Neural cell (in vitro differentiated cells): ENCODE results near the gene OR10V1. TPM values are rescaled to one million over a fixed set of nuclear protein-coding genes. Genes with fewer than 3 reads are reported as not detected.

Source experiments
- H2AFZ ChIP-seq: fragments of 200-600, 300-800 bp; sonication (generic), shearing (Covaris generic); 2 replicates; pipeline ENCODE4 v1.6.0; 2014; ENCODE audit warnings: low read depth, mild to moderate bottlenecking, antibody characterized with exemption, low read length, moderate library complexity
- H3F3A ChIP-seq: fragments of 200-600 bp; shearing (Covaris generic); 2 replicates; pipeline ENCODE4 v1.6.1; 2016; ENCODE audit warnings: mild to moderate bottlenecking, moderate library complexity, mixed read lengths, antibody characterized with exemption, low read length; ENCODE audit not compliant: insufficient read depth, poor library complexity, severe bottlenecking
- H3K27ac ChIP-seq: fragments of 200-600, 300-800 bp; sonication (generic), shearing (Covaris generic); 2 replicates; pipeline ENCODE4 v1.5.1; 2014; ENCODE audit warnings: mild to moderate bottlenecking, low read length, moderate library complexity
- H3K27me3 ChIP-seq: fragments of 300-800, 200-600 bp; sonication (generic), shearing (Covaris generic); 2 replicates; pipeline ENCODE4 v1.6.0; 2014; ENCODE audit warnings: mild to moderate bottlenecking, low read depth, low read length, moderate library complexity; ENCODE audit not compliant: insufficient read depth
- H3K36me3 ChIP-seq: fragments of 300-800, 200-600 bp; sonication (generic), shearing (Covaris generic); 2 replicates; pipeline ENCODE4 v1.5.1; 2014; ENCODE audit warnings: mild to moderate bottlenecking, antibody characterized with exemption, low read length, moderate library complexity; ENCODE audit not compliant: insufficient read depth
- H3K4me2 ChIP-seq: fragments of 300-800, 200-600 bp; sonication (generic), shearing (Covaris generic); 2 replicates; pipeline ENCODE4 v1.6.0; 2014; ENCODE audit warnings: mild to moderate bottlenecking, low read length
- H3K4me3 ChIP-seq: fragments of 300-800, 200-600 bp; sonication (generic), shearing (Covaris generic); 2 replicates; pipeline ENCODE4 v1.5.1; 2014; ENCODE audit warnings: mild to moderate bottlenecking, low read length, moderate library complexity
- H3K79me2 ChIP-seq: fragments of 200-600 bp; shearing (Covaris generic); replicated peaks from 2 replicates; pipeline ENCODE4 v1.6.0; 2014; ENCODE audit warnings: mild to moderate bottlenecking, low read length, moderate library complexity; ENCODE audit not compliant: insufficient read depth
- H3K9ac ChIP-seq: fragments of 300-800, 200-600 bp; sonication (generic), shearing (Covaris generic); 2 replicates; pipeline ENCODE4 v1.6.1; 2016; ENCODE audit warnings: mild to moderate bottlenecking, low read length, mixed read lengths
- H3K9me2 ChIP-seq: fragments of 200-600 bp; shearing (Covaris generic); 2 replicates; pipeline ENCODE4 v1.6.1; 2016; ENCODE audit warnings: mild to moderate bottlenecking, low read length, mixed read lengths; ENCODE audit not compliant: insufficient read depth
- H3K9me3 ChIP-seq: fragments of 200-600, 300-800 bp; sonication (generic), shearing (Covaris generic); 2 replicates; pipeline ENCODE4 v1.6.1; 2016; ENCODE audit warnings: mild to moderate bottlenecking, mixed run types, low read length, moderate library complexity, mixed read lengths
- H4K20me1 ChIP-seq: fragments of 200-600 bp; shearing (Covaris generic); 2 replicates; pipeline ENCODE4 v1.6.1; 2016; ENCODE audit warnings: mild to moderate bottlenecking, mixed run types; ENCODE audit not compliant: insufficient read depth
- EP300 ChIP-seq: fragments of 450-650 bp; conservative IDR thresholded peaks from 2 replicates; pipeline ENCODE4 v1.6.1; 2014; ENCODE audit warnings: antibody characterized with exemption, mild to moderate bottlenecking, moderate library complexity; ENCODE audit not compliant: poor library complexity, severe bottlenecking
- EZH2 ChIP-seq: fragments of 200-600, 300-800 bp; shearing (Covaris generic), sonication (generic); IDR thresholded peaks from 2 replicates; pipeline ENCODE4 v1.6.1; 2014; ENCODE audit warnings: antibody characterized with exemption, low read length, borderline replicate concordance, mild to moderate bottlenecking; ENCODE audit not compliant: insufficient read depth, poor library complexity, severe bottlenecking
- MXI1 ChIP-seq: fragments of 450-650 bp; conservative IDR thresholded peaks from 2 replicates; pipeline ENCODE4 v1.6.1; 2014; ENCODE audit warnings: antibody characterized with exemption, mild to moderate bottlenecking; ENCODE audit not compliant: poor library complexity, severe bottlenecking
- POLR2AphosphoS5 ChIP-seq: IDR thresholded peaks from 2 replicates; pipeline ENCODE4 v1.6.1; 2012
- RAD21 ChIP-seq: fragments of 450-650 bp; conservative IDR thresholded peaks from 2 replicates; pipeline ENCODE4 v1.6.1; 2014; ENCODE audit warnings: antibody characterized with exemption, mild to moderate bottlenecking, moderate library complexity
- SMC3 ChIP-seq: fragments of 450-650 bp; conservative IDR thresholded peaks from 2 replicates; pipeline ENCODE4 v1.6.1; 2014; ENCODE audit warnings: antibody characterized with exemption, mild to moderate bottlenecking, moderate library complexity; ENCODE audit not compliant: poor library complexity
- TAF1 ChIP-seq: IDR thresholded peaks from 2 replicates; pipeline ENCODE4 v1.6.1; 2012; ENCODE audit warnings: low read depth
- polyA plus RNA-seq: library from polyadenylated mRNA; depleted of rRNA; stranded (reverse); fragments of >200 nt; gene quantifications from 2 replicates; pipeline ENCODE4 v1.2.3, GENCODE V29; 2014
- TF ChIP-seq, protein P1 (sequence below): IDR thresholded peaks from 2 replicates; pipeline ENCODE4 v1.6.1; 2012; ENCODE audit warnings: borderline replicate concordance
- TF ChIP-seq, protein P2 (sequence below): fragments of 450-650 bp; IDR thresholded peaks from 2 replicates; pipeline ENCODE4 v1.5.1; 2014; ENCODE audit warnings: antibody characterized with exemption, mild to moderate bottlenecking, moderate library complexity; ENCODE audit not compliant: poor library complexity, severe bottlenecking

Gene OR10V1
- polyA plus RNA-seq, 1 donor from 2014 or later = not detected

DNA sequence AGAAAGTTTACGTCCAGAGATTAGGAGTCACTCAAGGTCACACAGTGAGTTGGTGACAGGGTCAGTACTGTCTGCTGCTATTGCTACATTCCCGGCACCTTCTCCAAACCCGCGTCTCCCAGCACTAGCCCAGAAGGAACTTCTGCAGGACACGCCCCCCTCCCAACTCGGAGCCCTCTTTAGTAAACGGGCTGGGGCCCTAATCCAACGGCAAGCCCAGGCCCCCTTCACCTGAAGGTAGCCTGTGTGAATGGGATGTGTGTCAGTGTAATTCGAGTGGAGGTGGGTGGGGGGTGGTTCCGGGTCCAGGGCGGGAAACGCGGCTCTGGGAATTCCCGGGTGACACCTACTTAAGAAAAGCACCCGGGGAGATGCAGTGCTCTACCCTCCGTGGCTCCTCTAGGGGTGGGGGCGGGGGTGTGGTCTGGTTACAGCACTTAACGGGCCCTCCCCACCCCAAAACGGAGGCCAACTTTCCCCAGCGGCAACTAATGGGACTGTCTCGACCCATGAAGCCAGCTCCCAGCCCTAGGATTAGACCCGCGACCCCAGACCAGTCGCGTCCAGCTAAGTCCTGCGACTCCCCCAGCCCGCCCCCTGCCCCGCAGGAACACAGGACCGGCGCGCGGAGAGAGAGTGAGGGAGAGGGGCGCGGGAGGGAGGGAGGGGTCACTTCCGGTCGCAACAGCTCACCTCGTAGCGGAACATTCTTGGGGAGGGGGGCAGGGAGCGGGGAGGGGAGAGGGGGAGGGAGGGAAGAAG lies 45.3 kb downstream of the OR10V1 start:
- no peaks in the 10 kb centered on the region for H3K27me3 ChIP-seq
- peak overlapping the region; percentile 73 for H2AFZ ChIP-seq
- H3F3A ChIP-seq = peaks cover 7% of the 10 kb centered on the region
- peak overlapping the region; percentile 93 for H3K4me2 ChIP-seq
- H3K4me3 ChIP-seq = peak overlapping the region; percentile 93
- H3K36me3 ChIP-seq = peaks cover 3% of the 10 kb centered on the region
- TF ChIP-seq SMC3 (no peak), POLR2AphosphoS5 (no peak), RAD21 (no peak), MXI1 (no peak), EP300 (no peak), EZH2 (no peak), TAF1 (no peak)
- TF ChIP-seq, protein P1, sequence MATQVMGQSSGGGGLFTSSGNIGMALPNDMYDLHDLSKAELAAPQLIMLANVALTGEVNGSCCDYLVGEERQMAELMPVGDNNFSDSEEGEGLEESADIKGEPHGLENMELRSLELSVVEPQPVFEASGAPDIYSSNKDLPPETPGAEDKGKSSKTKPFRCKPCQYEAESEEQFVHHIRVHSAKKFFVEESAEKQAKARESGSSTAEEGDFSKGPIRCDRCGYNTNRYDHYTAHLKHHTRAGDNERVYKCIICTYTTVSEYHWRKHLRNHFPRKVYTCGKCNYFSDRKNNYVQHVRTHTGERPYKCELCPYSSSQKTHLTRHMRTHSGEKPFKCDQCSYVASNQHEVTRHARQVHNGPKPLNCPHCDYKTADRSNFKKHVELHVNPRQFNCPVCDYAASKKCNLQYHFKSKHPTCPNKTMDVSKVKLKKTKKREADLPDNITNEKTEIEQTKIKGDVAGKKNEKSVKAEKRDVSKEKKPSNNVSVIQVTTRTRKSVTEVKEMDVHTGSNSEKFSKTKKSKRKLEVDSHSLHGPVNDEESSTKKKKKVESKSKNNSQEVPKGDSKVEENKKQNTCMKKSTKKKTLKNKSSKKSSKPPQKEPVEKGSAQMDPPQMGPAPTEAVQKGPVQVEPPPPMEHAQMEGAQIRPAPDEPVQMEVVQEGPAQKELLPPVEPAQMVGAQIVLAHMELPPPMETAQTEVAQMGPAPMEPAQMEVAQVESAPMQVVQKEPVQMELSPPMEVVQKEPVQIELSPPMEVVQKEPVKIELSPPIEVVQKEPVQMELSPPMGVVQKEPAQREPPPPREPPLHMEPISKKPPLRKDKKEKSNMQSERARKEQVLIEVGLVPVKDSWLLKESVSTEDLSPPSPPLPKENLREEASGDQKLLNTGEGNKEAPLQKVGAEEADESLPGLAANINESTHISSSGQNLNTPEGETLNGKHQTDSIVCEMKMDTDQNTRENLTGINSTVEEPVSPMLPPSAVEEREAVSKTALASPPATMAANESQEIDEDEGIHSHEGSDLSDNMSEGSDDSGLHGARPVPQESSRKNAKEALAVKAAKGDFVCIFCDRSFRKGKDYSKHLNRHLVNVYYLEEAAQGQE = no peak
- TF ChIP-seq, protein P2, sequence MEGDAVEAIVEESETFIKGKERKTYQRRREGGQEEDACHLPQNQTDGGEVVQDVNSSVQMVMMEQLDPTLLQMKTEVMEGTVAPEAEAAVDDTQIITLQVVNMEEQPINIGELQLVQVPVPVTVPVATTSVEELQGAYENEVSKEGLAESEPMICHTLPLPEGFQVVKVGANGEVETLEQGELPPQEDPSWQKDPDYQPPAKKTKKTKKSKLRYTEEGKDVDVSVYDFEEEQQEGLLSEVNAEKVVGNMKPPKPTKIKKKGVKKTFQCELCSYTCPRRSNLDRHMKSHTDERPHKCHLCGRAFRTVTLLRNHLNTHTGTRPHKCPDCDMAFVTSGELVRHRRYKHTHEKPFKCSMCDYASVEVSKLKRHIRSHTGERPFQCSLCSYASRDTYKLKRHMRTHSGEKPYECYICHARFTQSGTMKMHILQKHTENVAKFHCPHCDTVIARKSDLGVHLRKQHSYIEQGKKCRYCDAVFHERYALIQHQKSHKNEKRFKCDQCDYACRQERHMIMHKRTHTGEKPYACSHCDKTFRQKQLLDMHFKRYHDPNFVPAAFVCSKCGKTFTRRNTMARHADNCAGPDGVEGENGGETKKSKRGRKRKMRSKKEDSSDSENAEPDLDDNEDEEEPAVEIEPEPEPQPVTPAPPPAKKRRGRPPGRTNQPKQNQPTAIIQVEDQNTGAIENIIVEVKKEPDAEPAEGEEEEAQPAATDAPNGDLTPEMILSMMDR = no peak
- H3K9ac ChIP-seq = peak overlapping the region; percentile 73
- H3K27ac ChIP-seq = no peak overlapping the region
- no peaks in the 10 kb centered on the region for H4K20me1 ChIP-seq
- no peaks in the 10 kb centered on the region for H3K9me3 ChIP-seq
- no peaks in the 10 kb centered on the region for H3K9me2 ChIP-seq
- H3K79me2 ChIP-seq = peaks cover 8% of the 10 kb centered on the region

DNA sequence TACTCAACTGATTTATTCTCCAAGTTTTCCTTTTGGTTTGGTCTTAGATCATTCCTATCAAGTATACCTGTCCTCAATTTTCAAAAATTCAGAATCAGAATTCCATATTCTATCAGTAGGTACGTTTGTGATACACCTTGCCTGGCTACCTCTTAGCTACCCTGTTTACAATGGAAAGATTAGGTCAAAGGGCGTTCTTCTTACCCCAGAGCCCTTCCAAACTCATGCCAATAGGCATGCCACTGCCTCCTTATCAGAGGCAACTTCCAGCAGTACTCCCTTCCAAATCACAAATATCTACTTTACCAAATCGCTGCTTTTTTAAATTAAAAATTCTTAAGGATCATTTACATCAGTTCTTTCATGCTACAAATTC lies 45.8 kb downstream of the OR10V1 start:
- Histone ChIP-seq H3K9ac (peak overlapping the region; percentile 73), H3K4me2 (peak overlapping the region; percentile 93), H2AFZ (peak overlapping the region; percentile 7), H3K9me2 (no peaks in the 10 kb centered on the region), H3F3A (peaks cover 7% of the 10 kb centered on the region), H3K27ac (no peak overlapping the region), H3K9me3 (no peaks in the 10 kb centered on the region), H3K79me2 (peaks cover 14% of the 10 kb centered on the region), H3K36me3 (peaks cover 7% of the 10 kb centered on the region), H3K27me3 (no peaks in the 10 kb centered on the region), H3K4me3 (peak overlapping the region; percentile 93), H4K20me1 (no peaks in the 10 kb centered on the region)
- TF ChIP-seq, protein P2 = no peak
- TF ChIP-seq TAF1 = no peak
- TF ChIP-seq RAD21 = no peak
- TF ChIP-seq, protein P1 = no peak
- no peak for TF ChIP-seq POLR2AphosphoS5
- TF ChIP-seq EP300 = no peak
- TF ChIP-seq SMC3 = no peak
- no peak for TF ChIP-seq EZH2
- no peak for TF ChIP-seq MXI1
